Choroid plexus epithelial cell (primary cell): ENCODE data around the gene CRBN.

Experiments
- DNase-seq: peaks from one replicate; pipeline ENCODE4 v3.0.0-alpha.2; 2010; ENCODE audit warnings: low read depth
- H3K4me3 ChIP-seq: 2 replicates; pipeline ENCODE4 v1.5.1; 2011; ENCODE audit warnings: low read depth, mild to moderate bottlenecking, control low read depth, low read length, moderate library complexity
- TF ChIP-seq, protein P1 (sequence below): conservative IDR thresholded peaks from 2 replicates; pipeline ENCODE4 v1.5.1; 2011; ENCODE audit warnings: low read depth, mild to moderate bottlenecking, control low read depth, inconsistent platforms, low read length, moderate library complexity

The CRBN gene

DNA sequence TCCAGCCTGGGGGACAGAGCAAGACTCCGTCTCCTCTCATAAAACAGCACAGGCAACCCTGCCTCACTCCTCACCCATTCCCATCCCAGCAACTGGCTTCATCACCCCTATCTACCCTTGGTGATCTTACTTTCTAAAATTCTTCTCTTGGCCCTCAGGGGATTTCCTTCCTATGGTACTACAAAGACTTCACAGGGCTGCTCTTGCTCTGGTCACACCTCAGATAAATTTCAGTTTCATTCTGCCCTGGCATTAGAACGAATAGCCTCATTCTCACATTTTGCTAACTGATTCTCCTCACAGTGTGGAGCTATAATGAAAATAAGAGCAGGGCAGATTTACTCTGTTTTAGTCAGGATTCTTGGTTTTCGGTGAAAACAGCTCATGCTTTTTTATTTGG is 22.1 kb upstream of the CRBN start:
- TF ChIP-seq, protein P1, sequence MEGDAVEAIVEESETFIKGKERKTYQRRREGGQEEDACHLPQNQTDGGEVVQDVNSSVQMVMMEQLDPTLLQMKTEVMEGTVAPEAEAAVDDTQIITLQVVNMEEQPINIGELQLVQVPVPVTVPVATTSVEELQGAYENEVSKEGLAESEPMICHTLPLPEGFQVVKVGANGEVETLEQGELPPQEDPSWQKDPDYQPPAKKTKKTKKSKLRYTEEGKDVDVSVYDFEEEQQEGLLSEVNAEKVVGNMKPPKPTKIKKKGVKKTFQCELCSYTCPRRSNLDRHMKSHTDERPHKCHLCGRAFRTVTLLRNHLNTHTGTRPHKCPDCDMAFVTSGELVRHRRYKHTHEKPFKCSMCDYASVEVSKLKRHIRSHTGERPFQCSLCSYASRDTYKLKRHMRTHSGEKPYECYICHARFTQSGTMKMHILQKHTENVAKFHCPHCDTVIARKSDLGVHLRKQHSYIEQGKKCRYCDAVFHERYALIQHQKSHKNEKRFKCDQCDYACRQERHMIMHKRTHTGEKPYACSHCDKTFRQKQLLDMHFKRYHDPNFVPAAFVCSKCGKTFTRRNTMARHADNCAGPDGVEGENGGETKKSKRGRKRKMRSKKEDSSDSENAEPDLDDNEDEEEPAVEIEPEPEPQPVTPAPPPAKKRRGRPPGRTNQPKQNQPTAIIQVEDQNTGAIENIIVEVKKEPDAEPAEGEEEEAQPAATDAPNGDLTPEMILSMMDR, result no peak
- no peak for DNase-seq

DNA sequence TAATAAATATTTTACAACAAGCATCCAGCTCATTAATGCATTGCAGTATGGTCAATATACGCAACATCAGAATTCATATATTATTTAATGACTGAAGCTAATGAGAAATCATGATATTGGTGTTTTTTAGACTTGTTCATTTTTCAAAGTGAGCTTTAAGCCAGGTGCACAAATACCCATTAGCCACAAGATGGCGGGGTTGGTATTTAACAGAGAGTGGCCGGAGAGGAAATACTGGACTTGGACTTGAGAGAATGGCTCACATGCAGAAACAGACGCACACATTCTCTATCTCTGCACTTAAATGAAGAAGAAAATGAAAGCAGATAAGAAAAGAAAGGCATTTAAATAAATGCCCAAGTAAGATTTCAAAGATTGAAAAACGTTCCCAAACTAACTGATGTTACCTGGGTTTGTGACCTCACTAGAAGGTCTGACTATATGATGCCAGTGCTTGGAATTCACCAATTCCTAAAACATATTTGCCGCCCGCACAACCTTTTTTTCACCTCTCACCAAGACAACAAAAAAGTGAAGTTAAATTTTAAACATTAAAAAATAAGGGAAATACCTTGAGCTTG is 21.2 kb upstream of the CRBN start:
- TF ChIP-seq, protein P1, result peak; percentile 87
- peak; percentile 87 for DNase-seq
- H3K4me3 ChIP-seq, result no peak overlapping the region

More for the DNA sequence above, 22.1 kb upstream of the CRBN start:
- no peak overlapping the region for H3K4me3 ChIP-seq

GRCh38 chr3:3199306-3199705 is 19.8 kb upstream of the CRBN start:
- no peak overlapping the region for H3K4me3 ChIP-seq
- TF ChIP-seq, protein P1, result no peak
- no peak for DNase-seq

DNA sequence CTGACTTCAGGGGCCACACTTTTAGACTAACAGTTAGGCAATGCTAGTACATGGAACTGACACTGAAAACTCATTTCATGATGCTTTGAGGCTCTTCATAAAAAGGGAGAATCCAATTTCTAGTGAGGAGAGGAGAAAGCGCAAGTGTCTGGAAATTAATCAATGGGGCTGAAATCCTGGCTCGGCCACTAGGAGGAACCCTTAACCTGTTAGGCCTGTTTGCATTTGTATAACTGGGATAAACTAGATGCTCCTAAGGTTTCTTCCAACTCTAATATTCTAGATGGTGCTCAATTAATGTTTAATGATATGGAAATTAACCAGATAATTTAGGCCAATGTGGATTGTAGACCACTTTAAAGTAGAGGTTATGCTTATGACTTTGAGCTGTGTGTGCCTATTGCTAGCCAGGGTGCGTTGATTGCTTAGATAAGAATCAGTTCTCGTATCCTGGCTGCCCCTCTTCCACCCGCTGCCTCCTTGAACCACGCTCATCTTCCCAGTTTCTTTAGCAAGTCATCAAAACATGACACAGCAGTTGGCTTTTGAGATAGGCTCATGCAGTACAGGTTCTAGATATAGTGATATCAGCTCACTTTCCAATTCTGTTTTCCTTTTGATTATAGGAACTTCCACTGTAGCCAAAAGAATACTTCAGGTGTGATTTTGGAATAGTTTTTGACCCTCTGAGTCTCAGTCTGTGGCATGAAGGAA is 16.8 kb upstream of the CRBN start:
- no peak overlapping the region for H3K4me3 ChIP-seq
- peak; percentile 45 for DNase-seq
- TF ChIP-seq, protein P1, result peak; percentile 66

- DNase-seq, result no peak
- TF ChIP-seq, protein P1, result no peak
- no peak overlapping the region for H3K4me3 ChIP-seq
Observed at GRCh38 chr3:3194861-3195260, 15.4 kb upstream of the CRBN start.

GRCh38 chr3:3192286-3192675 is 12.8 kb upstream of the CRBN start:
- DNase-seq, result no peak
- H3K4me3 ChIP-seq, result no peak overlapping the region
- TF ChIP-seq, protein P1, result no peak
